Testis (tissue), 2 donors: ENCODE measurements around the gene ASCC2.

Source experiments
- POLR2A ChIP-seq: fragments of 450-650 bp; IDR thresholded peaks from one replicate; pipeline ENCODE4 v1.6.1; 2017; ENCODE audit warnings: antibody characterized with exemption, mild to moderate bottlenecking, moderate library complexity
- TF ChIP-seq, protein P1 (sequence below), 3 experiments: fragments of 450-650 bp in 2 of 3; fragments of 200-600 bp in 1 of 3; sonication (generic) in 1 of 3; IDR thresholded peaks; one replicate each; pipeline ENCODE4 v1.5.1; 2016 to 2019; ENCODE audit warnings: antibody characterized with exemption in 3 of 3, mild to moderate bottlenecking in 2 of 3, moderate library complexity in 1 of 3

DNA sequence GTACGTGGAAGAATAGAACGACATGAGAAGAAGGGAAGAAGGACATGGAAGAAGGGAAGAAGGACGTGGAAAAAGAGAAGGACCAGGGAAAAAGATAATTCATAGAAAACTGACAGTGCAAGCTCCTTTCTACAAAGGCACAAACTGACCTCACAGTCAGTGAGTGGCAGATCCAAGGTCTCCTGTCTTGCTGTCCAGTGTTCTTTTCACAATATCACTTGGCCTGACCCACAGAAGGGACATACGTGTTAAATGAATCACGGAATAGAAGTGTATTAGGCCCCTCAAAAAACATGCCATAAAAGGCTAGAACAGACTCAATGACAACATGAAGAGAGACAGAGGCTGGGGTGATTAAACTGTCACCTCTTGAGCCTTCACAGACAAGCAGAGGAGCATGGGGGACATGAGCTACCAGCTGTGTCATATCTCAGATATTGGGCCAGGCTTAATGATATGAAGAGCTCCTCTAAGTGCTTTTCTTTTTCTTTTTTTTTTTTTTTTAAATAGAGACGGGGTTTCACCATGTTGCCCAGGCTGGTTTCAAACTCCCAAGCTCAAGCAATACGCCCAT, 4.6 kb downstream of the ASCC2 start:
- TF ChIP-seq, protein P1, sequence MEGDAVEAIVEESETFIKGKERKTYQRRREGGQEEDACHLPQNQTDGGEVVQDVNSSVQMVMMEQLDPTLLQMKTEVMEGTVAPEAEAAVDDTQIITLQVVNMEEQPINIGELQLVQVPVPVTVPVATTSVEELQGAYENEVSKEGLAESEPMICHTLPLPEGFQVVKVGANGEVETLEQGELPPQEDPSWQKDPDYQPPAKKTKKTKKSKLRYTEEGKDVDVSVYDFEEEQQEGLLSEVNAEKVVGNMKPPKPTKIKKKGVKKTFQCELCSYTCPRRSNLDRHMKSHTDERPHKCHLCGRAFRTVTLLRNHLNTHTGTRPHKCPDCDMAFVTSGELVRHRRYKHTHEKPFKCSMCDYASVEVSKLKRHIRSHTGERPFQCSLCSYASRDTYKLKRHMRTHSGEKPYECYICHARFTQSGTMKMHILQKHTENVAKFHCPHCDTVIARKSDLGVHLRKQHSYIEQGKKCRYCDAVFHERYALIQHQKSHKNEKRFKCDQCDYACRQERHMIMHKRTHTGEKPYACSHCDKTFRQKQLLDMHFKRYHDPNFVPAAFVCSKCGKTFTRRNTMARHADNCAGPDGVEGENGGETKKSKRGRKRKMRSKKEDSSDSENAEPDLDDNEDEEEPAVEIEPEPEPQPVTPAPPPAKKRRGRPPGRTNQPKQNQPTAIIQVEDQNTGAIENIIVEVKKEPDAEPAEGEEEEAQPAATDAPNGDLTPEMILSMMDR (IDR thresholded peaks at IDR 0.05): no peak
- TF ChIP-seq POLR2A: no peak
